Measurements from ENCODE around the gene EGFL7.
A peak's percentile ranks its signal among the peaks of the same experiment; 100 is the strongest.

Gene EGFL7

GRCh38 chr9:136625101-136626065 is 37.3 kb upstream of the EGFL7 start:
- TF ChIP-seq CTCF (IDR thresholded peaks at IDR 0.05; ENCODE audit: control insufficient read depth, insufficient read depth, low read depth, low read length, missing control alignments), result peak; percentile 69
- no peak overlapping the region for H3K4me3 ChIP-seq (ENCODE audit: control insufficient read depth, low read depth, low read length)
- no peak for DNase-seq (ENCODE audit: low read depth)

- DNase-seq (ENCODE audit: low read depth), result no peak
- no peak overlapping the region for H3K4me3 ChIP-seq (ENCODE audit: control insufficient read depth, low read depth, low read length)
- TF ChIP-seq CTCF (IDR thresholded peaks at IDR 0.05; ENCODE audit: control insufficient read depth, insufficient read depth, low read depth, low read length, missing control alignments), result no peak
These were observed 36.5 kb upstream of the EGFL7 start for GRCh38 chr9:136626066-136626725.

- no peak for DNase-seq (ENCODE audit: low read depth)
- no peak overlapping the region for H3K4me3 ChIP-seq (ENCODE audit: control insufficient read depth, low read depth, low read length)
- TF ChIP-seq CTCF (IDR thresholded peaks at IDR 0.05; ENCODE audit: control insufficient read depth, insufficient read depth, low read depth, low read length, missing control alignments), result peak; percentile 3
These were observed 35.7 kb upstream of the EGFL7 start for GRCh38 chr9:136626740-136627642.

GRCh38 chr9:136627703-136628102 is 35.0 kb upstream of the EGFL7 start:
- no peak overlapping the region for H3K4me3 ChIP-seq (ENCODE audit: control insufficient read depth, low read depth, low read length)
- TF ChIP-seq CTCF (IDR thresholded peaks at IDR 0.05; ENCODE audit: control insufficient read depth, insufficient read depth, low read depth, low read length, missing control alignments), result no peak
- DNase-seq (ENCODE audit: low read depth), result no peak

- TF ChIP-seq CTCF (IDR thresholded peaks at IDR 0.05; ENCODE audit: control insufficient read depth, insufficient read depth, low read depth, low read length, missing control alignments), result no peak
- DNase-seq (ENCODE audit: low read depth), result no peak
- no peak overlapping the region for H3K4me3 ChIP-seq (ENCODE audit: control insufficient read depth, low read depth, low read length)
These were observed 34.4 kb upstream of the EGFL7 start for GRCh38 chr9:136628268-136628667.

All from AG09309 (cell line).